Fibroblast of lung (primary cell): Measurements from ENCODE around the gene MLLT10. TPM values are rescaled to one million over a fixed set of nuclear protein-coding genes. Genes with fewer than 3 reads are reported as not detected.

Experiments used
- DNase-seq, 2 donors: peaks; one replicate each; pipeline versions ENCODE4 v3.0.0 to v3.0.0-alpha.2; 2010; ENCODE audit warnings: low read depth in 2 of 2
- H2AFZ ChIP-seq: 2 replicates; pipeline ENCODE4 v1.5.1; 2012; ENCODE audit warnings: low read length, control low read depth, inconsistent platforms
- H3K27ac ChIP-seq: 2 replicates; pipeline ENCODE4 v1.5.1; 2011; ENCODE audit warnings: low read length, control low read depth; ENCODE audit not compliant: insufficient read depth
- H3K27me3 ChIP-seq: 2 replicates; pipeline ENCODE4 v1.5.1; 2011; ENCODE audit warnings: mild to moderate bottlenecking, low read length; ENCODE audit not compliant: control insufficient read depth, insufficient read depth
- H3K36me3 ChIP-seq: 2 replicates; pipeline ENCODE4 v1.5.1; 2011; ENCODE audit warnings: low read length; ENCODE audit not compliant: control insufficient read depth, insufficient read depth
- H3K4me1 ChIP-seq: 2 replicates; pipeline ENCODE4 v1.5.1; 2011; ENCODE audit warnings: low read length; ENCODE audit not compliant: control insufficient read depth, insufficient read depth; ENCODE audit errors: extremely low read depth
- H3K4me2 ChIP-seq: 2 replicates; pipeline ENCODE4 v1.5.1; 2011; ENCODE audit warnings: low read length, control low read depth; ENCODE audit not compliant: insufficient read depth; ENCODE audit errors: extremely low read depth
- H3K4me3 ChIP-seq, 4 experiments: fragments of 200-600 bp in 1 of 4; sonication (generic) in 1 of 4; replicated peaks in 1 of 4; 2 replicates each; pipeline ENCODE4 v1.5.1; 2011 to 2016; ENCODE audit warnings: low read length in 4 of 4, low read depth in 3 of 4, mild to moderate bottlenecking in 3 of 4, control low read depth in 2 of 4, inconsistent platforms in 1 of 4, mixed read lengths in 1 of 4; ENCODE audit not compliant: insufficient read depth in 1 of 4; ENCODE audit errors: control extremely low read depth in 1 of 4
- H3K79me2 ChIP-seq: 2 replicates; pipeline ENCODE4 v1.5.1; 2012; ENCODE audit warnings: mild to moderate bottlenecking, low read length, inconsistent platforms; ENCODE audit not compliant: control insufficient read depth, insufficient read depth
- H3K9ac ChIP-seq: 2 replicates; pipeline ENCODE4 v1.5.1; 2011; ENCODE audit warnings: mild to moderate bottlenecking, low read length, control low read depth; ENCODE audit not compliant: insufficient read depth
- H3K9me3 ChIP-seq: 2 replicates; pipeline ENCODE4 v1.5.1; 2012; ENCODE audit warnings: low read depth, low read length; ENCODE audit not compliant: control insufficient read depth, insufficient read depth
- H4K20me1 ChIP-seq: 2 replicates; pipeline ENCODE4 v1.5.1; 2011; ENCODE audit warnings: low read length; ENCODE audit not compliant: control insufficient read depth, insufficient read depth; ENCODE audit errors: extremely low read depth
- CTCF ChIP-seq, 2 donors: IDR thresholded peaks in 1 of 2; conservative IDR thresholded peaks in 1 of 2; 1 replicate in 1 of 2; 2 replicates in 1 of 2; pipeline ENCODE4 v1.5.1; 2011 to 2012; ENCODE audit warnings: low read length in 2 of 2, control low read depth in 1 of 2, inconsistent platforms in 1 of 2, low read depth in 1 of 2, mild to moderate bottlenecking in 1 of 2
- EZH2 ChIP-seq: IDR thresholded peaks from 2 replicates; pipeline ENCODE4 v1.5.1; 2012; ENCODE audit warnings: low read length, control low read depth, mild to moderate bottlenecking; ENCODE audit errors: missing control alignments
- polyA plus RNA-seq, 2 donors: library from polyadenylated mRNA; depleted of rRNA in 1 of 2; stranded (reverse) in 1 of 2; unstranded in 1 of 2; fragments of >200 nt; gene quantifications; 2 replicates each; pipeline ENCODE4 v1.2.1, GENCODE V29; 2011 to 2012; ENCODE audit warnings: missing spikeins in 1 of 2
- total RNA-seq: library from RNA; depleted of rRNA; stranded (reverse); fragments of >200 nt; gene quantifications from 2 replicates; pipeline ENCODE4 v1.2.1, GENCODE V29; 2014

Gene MLLT10
- total and polyA plus RNA-seq, 2 donors (not counting 1 experiment from before 2014, with no cell fraction given): 25.6 to 56.3 TPM

GRCh38 chr10:21760332-21760731 is 226.3 kb downstream of the MLLT10 start:
- no peak for DNase-seq
- Histone ChIP-seq H3K27ac (no peak overlapping the region), H3K9me3 (no peaks in the 10 kb centered on the region), H3K27me3 (no peaks in the 10 kb centered on the region), H4K20me1 (no peaks in the 10 kb centered on the region), H3K36me3 (no peaks in the 10 kb centered on the region), H3K9ac (no peak overlapping the region), H3K4me2 (no peak overlapping the region), H3K79me2 (no peaks in the 10 kb centered on the region), H3K4me3 (no peak overlapping the region), H2AFZ (no peak overlapping the region), H3K4me1 (no peaks in the 10 kb centered on the region)
- no peak for TF ChIP-seq CTCF (conservative IDR thresholded peaks at IDR 0.05 in 1 of 2, IDR thresholded peaks at IDR 0.05 in 1 of 2; ENCODE audit: low read depth in 1 of 2, low read length in 2 of 2)
- no peak for TF ChIP-seq EZH2

GRCh38 chr10:21764466-21765189 is 230.6 kb downstream of the MLLT10 start:
- no peak for DNase-seq
- no peak overlapping the region for H3K4me3 ChIP-seq
- H3K27me3 ChIP-seq: no peaks in the 10 kb centered on the region
- no peaks in the 10 kb centered on the region for H3K9me3 ChIP-seq
- no peaks in the 10 kb centered on the region for H3K36me3 ChIP-seq
- H4K20me1 ChIP-seq: no peaks in the 10 kb centered on the region
- no peaks in the 10 kb centered on the region for H3K4me1 ChIP-seq
- H3K9ac ChIP-seq: no peak overlapping the region
- TF ChIP-seq EZH2 (no peak), CTCF (conservative IDR thresholded peaks at IDR 0.05 in 1 of 2, IDR thresholded peaks at IDR 0.05 in 1 of 2; ENCODE audit: low read depth in 1 of 2, low read length in 2 of 2) (no peak)
- H2AFZ ChIP-seq: no peak overlapping the region
- no peak overlapping the region for H3K27ac ChIP-seq
- H3K79me2 ChIP-seq: no peaks in the 10 kb centered on the region
- H3K4me2 ChIP-seq: no peak overlapping the region

GRCh38 chr10:21769041-21769440 is 235.0 kb downstream of the MLLT10 start:
- no peak overlapping the region for H3K9ac ChIP-seq
- no peaks in the 10 kb centered on the region for H3K4me1 ChIP-seq
- no peak overlapping the region for H3K4me2 ChIP-seq
- H3K27me3 ChIP-seq: no peaks in the 10 kb centered on the region
- H2AFZ ChIP-seq: no peak overlapping the region
- no peaks in the 10 kb centered on the region for H3K9me3 ChIP-seq
- DNase-seq: no peak
- H3K27ac ChIP-seq: no peak overlapping the region
- no peaks in the 10 kb centered on the region for H4K20me1 ChIP-seq
- no peaks in the 10 kb centered on the region for H3K36me3 ChIP-seq
- TF ChIP-seq CTCF (conservative IDR thresholded peaks at IDR 0.05 in 1 of 2, IDR thresholded peaks at IDR 0.05 in 1 of 2; ENCODE audit: low read depth in 1 of 2, low read length in 2 of 2) (no peak), EZH2 (no peak)
- H3K4me3 ChIP-seq: no peak overlapping the region
- H3K79me2 ChIP-seq: no peaks in the 10 kb centered on the region
